Glutamatergic neuron (in vitro differentiated cells): Measurements from ENCODE around the gene FHIT. TPM values are rescaled to one million over a fixed set of nuclear protein-coding genes. Genes with fewer than 3 reads are reported as not detected.

Experiments
- DNase-seq: peaks from one replicate; pipeline ENCODE4 v3.0.0; 2022
- H3K27ac Mint-ChIP-seq: one replicate; pipeline ENCODE4 v1.8.0; 2020; ENCODE audit warnings: mild to moderate bottlenecking, mixed read lengths, inconsistent platforms; ENCODE audit not compliant: unreplicated experiment
- H3K27me3 Mint-ChIP-seq: one replicate; pipeline ENCODE4 v1.8.0; 2020; ENCODE audit warnings: mild to moderate bottlenecking, moderate library complexity, mixed read lengths, inconsistent platforms; ENCODE audit not compliant: unreplicated experiment
- H3K36me3 Mint-ChIP-seq: one replicate; pipeline ENCODE4 v1.8.0; 2020; ENCODE audit warnings: mild to moderate bottlenecking, mixed read lengths, inconsistent platforms; ENCODE audit not compliant: unreplicated experiment
- H3K4me1 Mint-ChIP-seq: one replicate; pipeline ENCODE4 v1.8.0; 2020; ENCODE audit warnings: mild to moderate bottlenecking, low read depth, mixed read lengths, inconsistent platforms; ENCODE audit not compliant: unreplicated experiment
- H3K4me3 Mint-ChIP-seq: one replicate; pipeline ENCODE4 v1.8.0; 2020; ENCODE audit warnings: mild to moderate bottlenecking, mixed read lengths, inconsistent platforms; ENCODE audit not compliant: unreplicated experiment
- H3K9me3 Mint-ChIP-seq: one replicate; pipeline ENCODE4 v1.8.0; 2020; ENCODE audit warnings: mild to moderate bottlenecking, moderate library complexity, mixed read lengths, inconsistent platforms; ENCODE audit not compliant: unreplicated experiment
- CTCF ChIP-seq: fragments of 200-600 bp; sonication (generic); IDR thresholded peaks from one replicate; pipeline ENCODE4 v1.5.0; 2021; ENCODE audit not compliant: partially characterized antibody, unreplicated experiment
- total RNA-seq: library from RNA; stranded (reverse); fragmentation: NEBNext Ultra II Directional; extraction: Animal tissue kit (Norgen Biotek cat#: 25700); gene quantifications from one replicate; pipeline ENCODE4 v1.2.1, GENCODE V29; 2021; ENCODE audit not compliant: unreplicated experiment

The FHIT gene
- total RNA-seq, 1 donor from 2014 or later: 15.2 TPM

DNA sequence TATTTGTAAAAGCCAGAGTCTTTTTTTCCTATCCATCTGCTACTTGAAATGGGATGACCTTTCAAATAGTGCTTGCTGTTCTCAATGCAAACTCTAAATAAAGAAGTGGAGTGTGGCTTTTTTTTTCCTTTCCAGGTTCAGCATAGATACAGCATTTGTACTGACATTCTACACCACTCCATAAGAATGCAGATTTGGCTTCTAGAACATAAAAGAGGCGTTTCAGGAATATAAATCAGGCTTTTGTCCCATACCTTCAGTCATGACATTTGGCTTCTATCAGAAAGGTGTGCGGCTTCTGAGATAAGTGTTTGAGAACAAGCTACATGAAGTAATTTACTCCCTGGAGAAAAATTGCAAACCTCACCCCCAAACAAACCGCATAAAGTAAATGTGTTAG lies 553.1 kb downstream of the FHIT start:
- TF ChIP-seq CTCF: no peak
- Mint-ChIP-seq H3K27me3 (no peaks in the 10 kb centered on the region), H3K36me3 (peaks cover 4% of the 10 kb centered on the region), H3K4me3 (no peak overlapping the region), H3K27ac (no peak overlapping the region), H3K9me3 (no peaks in the 10 kb centered on the region), H3K4me1 (peaks cover 2% of the 10 kb centered on the region)
- no peak for DNase-seq

DNA sequence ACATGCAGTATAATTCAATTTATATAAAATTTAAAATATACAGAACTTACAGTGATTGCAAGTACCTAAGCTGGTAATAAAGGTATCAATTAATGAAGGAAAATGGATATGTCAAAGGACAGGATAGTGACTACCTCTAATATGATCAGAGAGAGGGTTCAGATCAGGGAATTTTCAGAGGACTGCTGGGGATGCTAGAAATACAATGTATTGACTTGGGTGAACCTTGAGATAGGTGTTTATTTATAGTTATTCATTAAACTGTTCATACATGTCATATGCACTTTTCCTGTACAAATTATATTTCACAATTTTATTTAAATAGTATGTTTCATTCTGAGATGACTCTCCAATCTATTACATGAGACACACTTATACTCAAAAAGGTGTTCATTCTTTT lies 554.1 kb downstream of the FHIT start:
- peaks cover 2% of the 10 kb centered on the region for H3K4me1 Mint-ChIP-seq
- no peak for TF ChIP-seq CTCF
- no peak overlapping the region for H3K4me3 Mint-ChIP-seq
- no peaks in the 10 kb centered on the region for H3K9me3 Mint-ChIP-seq
- no peak for DNase-seq
- no peaks in the 10 kb centered on the region for H3K36me3 Mint-ChIP-seq
- H3K27ac Mint-ChIP-seq: no peak overlapping the region
- no peaks in the 10 kb centered on the region for H3K27me3 Mint-ChIP-seq

GRCh38 chr3:60696428-60697125 lies 554.7 kb downstream of the FHIT start:
- H3K9me3 Mint-ChIP-seq: no peaks in the 10 kb centered on the region
- no peak for TF ChIP-seq CTCF
- no peak for DNase-seq
- no peak overlapping the region for H3K4me3 Mint-ChIP-seq
- H3K27ac Mint-ChIP-seq: no peak overlapping the region
- H3K27me3 Mint-ChIP-seq: no peaks in the 10 kb centered on the region
- H3K4me1 Mint-ChIP-seq: peaks cover 2% of the 10 kb centered on the region
- H3K36me3 Mint-ChIP-seq: no peaks in the 10 kb centered on the region

- peaks cover 1% of the 10 kb centered on the region for H3K27me3 Mint-ChIP-seq
- H3K4me1 Mint-ChIP-seq: no peaks in the 10 kb centered on the region
- no peak for DNase-seq
- no peaks in the 10 kb centered on the region for H3K36me3 Mint-ChIP-seq
- TF ChIP-seq CTCF: no peak
- no peaks in the 10 kb centered on the region for H3K9me3 Mint-ChIP-seq
- H3K4me3 Mint-ChIP-seq: no peak overlapping the region
- H3K27ac Mint-ChIP-seq: no peak overlapping the region
Measured at GRCh38 chr3:60675424-60675823, 575.8 kb downstream of the FHIT start.

DNA sequence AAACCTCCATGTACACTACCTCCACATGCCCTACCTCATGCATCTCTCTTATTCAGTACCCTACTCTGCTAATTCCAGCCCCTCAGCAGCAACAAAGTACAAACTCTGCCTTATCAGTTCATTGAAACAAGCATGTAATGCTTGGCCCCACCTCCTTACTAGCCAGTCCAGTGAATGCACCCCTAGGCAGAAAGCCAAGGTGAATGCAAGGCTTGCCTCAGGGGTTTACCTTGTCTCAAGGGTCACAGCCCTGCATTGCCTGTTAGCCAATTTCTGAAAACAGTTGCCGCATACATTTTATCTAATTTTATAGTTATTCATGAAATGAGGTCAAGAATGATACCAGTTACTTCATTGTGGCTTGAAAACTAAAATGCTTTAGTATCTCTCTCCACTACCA lies 576.4 kb downstream of the FHIT start:
- H3K36me3 Mint-ChIP-seq: no peaks in the 10 kb centered on the region
- no peak overlapping the region for H3K27ac Mint-ChIP-seq
- no peak for TF ChIP-seq CTCF
- H3K4me3 Mint-ChIP-seq: no peak overlapping the region
- H3K27me3 Mint-ChIP-seq: peaks cover 1% of the 10 kb centered on the region
- H3K9me3 Mint-ChIP-seq: no peaks in the 10 kb centered on the region
- H3K4me1 Mint-ChIP-seq: no peaks in the 10 kb centered on the region
- no peak for DNase-seq
